ENCODE results near the gene ARFGAP3.

The ARFGAP3 gene

GRCh38 chr22:42891008-42891407 is 33.9 kb upstream of the ARFGAP3 start:
- TF ChIP-seq CTCF (IDR thresholded peaks at IDR 0.05): no peak

- TF ChIP-seq CTCF (IDR thresholded peaks at IDR 0.05): no peak
Measured at GRCh38 chr22:42889304-42889703, 32.2 kb upstream of the ARFGAP3 start.

GRCh38 chr22:42887523-42888507 is 30.7 kb upstream of the ARFGAP3 start:
- TF ChIP-seq CTCF (IDR thresholded peaks at IDR 0.05): no peak

- TF ChIP-seq CTCF (IDR thresholded peaks at IDR 0.05): no peak
Measured at GRCh38 chr22:42887120-42887519, 30.0 kb upstream of the ARFGAP3 start.

- no peak for TF ChIP-seq CTCF (IDR thresholded peaks at IDR 0.05)
Measured at GRCh38 chr22:42885446-42885845, 28.4 kb upstream of the ARFGAP3 start.

GRCh38 chr22:42884616-42885375 is 27.7 kb upstream of the ARFGAP3 start:
- TF ChIP-seq CTCF (IDR thresholded peaks at IDR 0.05): no peak

GRCh38 chr22:42883970-42884369 is 26.9 kb upstream of the ARFGAP3 start:
- TF ChIP-seq CTCF (IDR thresholded peaks at IDR 0.05): no peak

Data from LNCAP (cell line).